Liver (tissue), 3 donors: ENCODE data around the gene SLC24A3.

Source experiments
- CTCF ChIP-seq: fragments of 150-350 bp; IDR thresholded peaks from 2 replicates; pipeline ENCODE4 v1.5.1; 2017; ENCODE audit warnings: improper control_type of control experiment, low read depth, low read length; ENCODE audit not compliant: missing input control
- MAX ChIP-seq: IDR thresholded peaks from 2 replicates; pipeline ENCODE4 v1.6.1; 2016; ENCODE audit warnings: antibody characterized with exemption
- SP1 ChIP-seq: IDR thresholded peaks from 2 replicates; pipeline ENCODE4 v1.6.1; 2018; ENCODE audit warnings: antibody characterized with exemption, mild to moderate bottlenecking
- TAF1 ChIP-seq: conservative IDR thresholded peaks from 2 replicates; pipeline ENCODE4 v1.6.1; 2016; ENCODE audit warnings: antibody characterized with exemption, mild to moderate bottlenecking
- YY1 ChIP-seq: IDR thresholded peaks from 2 replicates; pipeline ENCODE4 v1.6.1; 2016; ENCODE audit warnings: antibody characterized with exemption, mild to moderate bottlenecking
- donor health status: healthy.
- donor health status: healthy.

- TF ChIP-seq TAF1, result no peak
- TF ChIP-seq CTCF, result peak; percentile 93
- no peak for TF ChIP-seq YY1
- TF ChIP-seq SP1, result no peak
- TF ChIP-seq MAX, result no peak
Observed at GRCh38 chr20:19692685-19693119, 480.3 kb downstream of the SLC24A3 start.
